ENCODE measurements around the gene ZNF837. TPM values are rescaled to one million over a fixed set of nuclear protein-coding genes. Genes with fewer than 3 reads are reported as not detected.

Gene ZNF837
- total and polyA plus RNA-seq, 2 of the 13 experiments (the other 11 are each of a cell fraction or from before 2014, with no cell fraction given) = 0.29 to 1.3 TPM

DNA sequence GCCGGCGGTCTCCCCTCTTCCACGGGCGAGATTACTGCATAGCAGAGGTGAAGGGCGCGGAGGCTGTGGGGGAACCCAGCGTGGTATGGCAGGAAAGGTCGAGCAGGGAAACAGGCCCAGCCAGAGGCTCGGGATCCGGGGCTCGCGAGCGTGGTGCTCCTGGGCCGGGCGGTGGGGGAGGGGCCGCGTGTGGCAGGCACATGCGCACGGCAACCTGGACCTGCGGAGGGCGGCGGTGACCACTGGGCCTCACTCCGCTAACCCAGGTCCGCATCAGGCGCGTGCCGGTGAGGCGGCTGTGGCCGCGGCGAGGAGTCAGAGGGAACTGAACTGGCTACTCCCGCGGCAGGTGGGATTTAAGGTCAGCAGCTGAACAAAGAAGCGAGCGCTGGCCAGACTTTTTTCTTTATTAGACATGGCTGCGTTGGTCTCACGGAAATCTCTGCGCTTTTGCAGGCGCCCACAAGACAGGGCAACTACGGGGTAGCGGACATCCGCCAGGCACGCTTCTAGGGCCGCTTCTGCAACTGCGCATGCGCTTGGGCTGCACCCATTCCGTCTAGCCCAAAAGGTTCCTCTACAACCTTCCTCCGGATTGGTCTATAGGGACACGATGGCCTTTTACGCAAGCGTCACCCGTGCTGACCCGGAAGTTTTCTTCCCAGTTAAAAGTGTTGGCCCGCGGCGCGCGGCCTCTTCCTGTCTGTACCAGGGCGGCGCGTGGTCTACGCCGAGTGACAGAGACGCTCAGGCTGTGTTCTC, 5.9 kb upstream of the ZNF837 start, which contains the start of gene RPS5 (continued):
- peak; percentile 66; the same call in 1 of the 2 replicates for TF ChIP-seq ZFP82 (CRISPR knock-in tag; IDR thresholded peaks at IDR 0.05; ENCODE audit: borderline replicate concordance)
- no peak for TF ChIP-seq AGO1 (IDR thresholded peaks at IDR 0.05; ENCODE audit: low read depth, low read length, poor library complexity, severe bottlenecking)
- no peak for TF ChIP-seq ZNF10 (CRISPR knock-in tag; IDR thresholded peaks at IDR 0.05; ENCODE audit: borderline replicate concordance, low read depth)
- no peak for TF ChIP-seq TBP (CRISPR knock-in tag; IDR thresholded peaks at IDR 0.05)
- no peak for TF ChIP-seq KDM6A (CRISPR knock-in tag; IDR thresholded peaks at IDR 0.05; ENCODE audit: low read depth)
- no peak for TF ChIP-seq HMGA1 (CRISPR knock-in tag; conservative IDR thresholded peaks at IDR 0.05)
- TF ChIP-seq ARID2 (CRISPR knock-in tag; IDR thresholded peaks at IDR 0.05; ENCODE audit: borderline replicate concordance) = peak; percentile 13; the same call in 1 of the 2 replicates
- TF ChIP-seq HDAC1 (CRISPR knock-in tag; IDR thresholded peaks at IDR 0.05) = peak; percentile 52
- TF ChIP-seq, protein P1, sequence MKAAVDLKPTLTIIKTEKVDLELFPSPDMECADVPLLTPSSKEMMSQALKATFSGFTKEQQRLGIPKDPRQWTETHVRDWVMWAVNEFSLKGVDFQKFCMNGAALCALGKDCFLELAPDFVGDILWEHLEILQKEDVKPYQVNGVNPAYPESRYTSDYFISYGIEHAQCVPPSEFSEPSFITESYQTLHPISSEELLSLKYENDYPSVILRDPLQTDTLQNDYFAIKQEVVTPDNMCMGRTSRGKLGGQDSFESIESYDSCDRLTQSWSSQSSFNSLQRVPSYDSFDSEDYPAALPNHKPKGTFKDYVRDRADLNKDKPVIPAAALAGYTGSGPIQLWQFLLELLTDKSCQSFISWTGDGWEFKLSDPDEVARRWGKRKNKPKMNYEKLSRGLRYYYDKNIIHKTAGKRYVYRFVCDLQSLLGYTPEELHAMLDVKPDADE (CRISPR knock-in tag; IDR thresholded peaks at IDR 0.05) = no peak
- TF ChIP-seq, protein P2, sequence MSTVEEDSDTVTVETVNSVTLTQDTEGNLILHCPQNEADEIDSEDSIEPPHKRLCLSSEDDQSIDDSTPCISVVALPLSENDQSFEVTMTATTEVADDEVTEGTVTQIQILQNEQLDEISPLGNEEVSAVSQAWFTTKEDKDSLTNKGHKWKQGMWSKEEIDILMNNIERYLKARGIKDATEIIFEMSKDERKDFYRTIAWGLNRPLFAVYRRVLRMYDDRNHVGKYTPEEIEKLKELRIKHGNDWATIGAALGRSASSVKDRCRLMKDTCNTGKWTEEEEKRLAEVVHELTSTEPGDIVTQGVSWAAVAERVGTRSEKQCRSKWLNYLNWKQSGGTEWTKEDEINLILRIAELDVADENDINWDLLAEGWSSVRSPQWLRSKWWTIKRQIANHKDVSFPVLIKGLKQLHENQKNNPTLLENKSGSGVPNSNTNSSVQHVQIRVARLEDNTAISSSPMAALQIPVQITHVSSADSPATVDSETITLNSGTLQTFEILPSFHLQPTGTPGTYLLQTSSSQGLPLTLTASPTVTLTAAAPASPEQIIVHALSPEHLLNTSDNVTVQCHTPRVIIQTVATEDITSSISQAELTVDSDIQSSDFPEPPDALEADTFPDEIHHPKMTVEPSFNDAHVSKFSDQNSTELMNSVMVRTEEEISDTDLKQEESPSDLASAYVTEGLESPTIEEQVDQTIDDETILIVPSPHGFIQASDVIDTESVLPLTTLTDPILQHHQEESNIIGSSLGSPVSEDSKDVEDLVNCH (CRISPR knock-in tag; IDR thresholded peaks at IDR 0.05) = no peak
- no peak for TF ChIP-seq ZNF121 (CRISPR knock-in tag; IDR thresholded peaks at IDR 0.05)
- peak; percentile 58 for TF ChIP-seq ZBTB7A (CRISPR knock-in tag; IDR thresholded peaks at IDR 0.05)
- TF ChIP-seq TAF1 (CRISPR knock-in tag; IDR thresholded peaks at IDR 0.05) = peak; percentile 94
- no peak for TF ChIP-seq SCMH1 (CRISPR knock-in tag; IDR thresholded peaks at IDR 0.05; ENCODE audit: borderline replicate concordance)
- TF ChIP-seq NFATC3 (CRISPR knock-in tag; IDR thresholded peaks at IDR 0.05) = 0 out of 2 replicates have a peak, but pooled peaks have one; percentile 84
- TF ChIP-seq, protein P3, sequence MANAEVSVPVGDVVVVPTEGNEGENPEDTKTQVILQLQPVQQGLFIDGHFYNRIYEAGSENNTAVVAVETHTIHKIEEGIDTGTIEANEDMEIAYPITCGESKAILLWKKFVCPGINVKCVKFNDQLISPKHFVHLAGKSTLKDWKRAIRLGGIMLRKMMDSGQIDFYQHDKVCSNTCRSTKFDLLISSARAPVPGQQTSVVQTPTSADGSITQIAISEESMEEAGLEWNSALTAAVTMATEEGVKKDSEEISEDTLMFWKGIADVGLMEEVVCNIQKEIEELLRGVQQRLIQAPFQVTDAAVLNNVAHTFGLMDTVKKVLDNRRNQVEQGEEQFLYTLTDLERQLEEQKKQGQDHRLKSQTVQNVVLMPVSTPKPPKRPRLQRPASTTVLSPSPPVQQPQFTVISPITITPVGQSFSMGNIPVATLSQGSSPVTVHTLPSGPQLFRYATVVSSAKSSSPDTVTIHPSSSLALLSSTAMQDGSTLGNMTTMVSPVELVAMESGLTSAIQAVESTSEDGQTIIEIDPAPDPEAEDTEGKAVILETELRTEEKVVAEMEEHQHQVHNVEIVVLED (CRISPR knock-in tag; IDR thresholded peaks at IDR 0.05; ENCODE audit: borderline replicate concordance) = peak; percentile 98
- TF ChIP-seq CBFB (CRISPR knock-in tag; IDR thresholded peaks at IDR 0.05) = peak; percentile 21
- TF ChIP-seq, protein P4, sequence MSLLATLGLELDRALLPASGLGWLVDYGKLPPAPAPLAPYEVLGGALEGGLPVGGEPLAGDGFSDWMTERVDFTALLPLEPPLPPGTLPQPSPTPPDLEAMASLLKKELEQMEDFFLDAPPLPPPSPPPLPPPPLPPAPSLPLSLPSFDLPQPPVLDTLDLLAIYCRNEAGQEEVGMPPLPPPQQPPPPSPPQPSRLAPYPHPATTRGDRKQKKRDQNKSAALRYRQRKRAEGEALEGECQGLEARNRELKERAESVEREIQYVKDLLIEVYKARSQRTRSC (CRISPR knock-in tag; IDR thresholded peaks at IDR 0.05; ENCODE audit: low read depth) = no peak; the same call in 1 of the 2 replicates
- TF ChIP-seq DMAP1 (CRISPR knock-in tag; IDR thresholded peaks at IDR 0.05) = peak; percentile 97
- TF ChIP-seq, protein P5, sequence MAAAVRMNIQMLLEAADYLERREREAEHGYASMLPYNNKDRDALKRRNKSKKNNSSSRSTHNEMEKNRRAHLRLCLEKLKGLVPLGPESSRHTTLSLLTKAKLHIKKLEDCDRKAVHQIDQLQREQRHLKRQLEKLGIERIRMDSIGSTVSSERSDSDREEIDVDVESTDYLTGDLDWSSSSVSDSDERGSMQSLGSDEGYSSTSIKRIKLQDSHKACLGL (CRISPR knock-in tag; IDR thresholded peaks at IDR 0.05) = peak; percentile 81
- no peak for TF ChIP-seq ZNF30 (CRISPR knock-in tag; IDR thresholded peaks at IDR 0.05)
- no peak; the same call in 1 of the 2 replicates for TF ChIP-seq SRY (CRISPR knock-in tag; IDR thresholded peaks at IDR 0.05)
- peak; percentile 60 for TF ChIP-seq RXRA (CRISPR knock-in tag; IDR thresholded peaks at IDR 0.05)
